Smooth muscle cell (in vitro differentiated cells): ENCODE measurements around the gene ZNF273. TPM values are rescaled to one million over a fixed set of nuclear protein-coding genes. Genes with fewer than 3 reads are reported as not detected.
A peak's percentile ranks its signal among the peaks of the same experiment; 100 is the strongest.

Experiments
- DNase-seq: peaks from one replicate; lab custom pipeline; 2025; ENCODE audit not compliant: unreplicated experiment; lab: John Stamatoyannopoulos, UW
- H2AFZ ChIP-seq: fragments of 200-600 bp; sonication (generic); 2 replicates; pipeline ENCODE4 v1.6.0; 2016; ENCODE audit warnings: antibody characterized with exemption, low read depth, mild to moderate bottlenecking
- H3F3A ChIP-seq: fragments of 200-600 bp; sonication (generic); 2 replicates; pipeline ENCODE4 v1.6.0; 2017; ENCODE audit warnings: antibody characterized with exemption, low read depth
- H3K27ac ChIP-seq: fragments of 200-600 bp; sonication (generic); 2 replicates; pipeline ENCODE4 v1.5.1; 2016; ENCODE audit warnings: low read depth, mild to moderate bottlenecking
- H3K27me3 ChIP-seq: fragments of 200-600 bp; sonication (generic); 2 replicates; pipeline ENCODE4 v1.6.1; 2016; ENCODE audit warnings: low read depth, mild to moderate bottlenecking
- H3K36me3 ChIP-seq: fragments of 200-600 bp; sonication (generic); 2 replicates; pipeline ENCODE4 v1.5.1; 2016; ENCODE audit warnings: low read depth
- H3K4me1 ChIP-seq: fragments of 200-600 bp; sonication (generic); 2 replicates; pipeline ENCODE4 v1.5.1; 2016; ENCODE audit warnings: low read depth
- H3K4me2 ChIP-seq: fragments of 200-600 bp; sonication (generic); 2 replicates; pipeline ENCODE4 v1.6.0; 2016; ENCODE audit warnings: mild to moderate bottlenecking
- H3K4me3 ChIP-seq: fragments of 200-600 bp; sonication (generic); 2 replicates; pipeline ENCODE4 v1.5.1; 2016; ENCODE audit warnings: mild to moderate bottlenecking
- H3K79me2 ChIP-seq: fragments of 200-600 bp; sonication (generic); 2 replicates; pipeline ENCODE4 v1.6.0; 2016; ENCODE audit warnings: low read depth, mild to moderate bottlenecking
- H3K9ac ChIP-seq: fragments of 200-600 bp; sonication (generic); 2 replicates; pipeline ENCODE4 v1.6.0; 2016; ENCODE audit warnings: low read depth
- H3K9me3 ChIP-seq: fragments of 200-600 bp; sonication (generic); replicated peaks from 2 replicates; pipeline ENCODE4 v1.5.1; 2016; ENCODE audit warnings: low read depth
- H4K20me1 ChIP-seq: fragments of 200-600 bp; sonication (generic); 2 replicates; pipeline ENCODE4 v1.6.0; 2016; ENCODE audit warnings: low read depth
- WGBS: methylation state at CpG from one replicate; pipeline ENCODE4 v1.1.7; 2016; ENCODE audit warnings: low lambda C conversion rate; 5-methylcytosine and 5-hydroxymethylcytosine counted together
- polyA plus RNA-seq: library from polyadenylated mRNA; unstranded; fragments of >200 nt; fragmentation: Nextera tagmentation; extraction: Ambion mirVana; gene quantifications from 2 replicates; pipeline ENCODE4 v1.2.1, GENCODE V29; 2016
- total RNA-seq: library from RNA; depleted of rRNA; stranded (reverse); fragments of >200 nt; gene quantifications from 2 replicates; pipeline ENCODE4 v1.2.3, GENCODE V29; 2014
- TF ChIP-seq, protein P1 (sequence below): fragments of 200-600 bp; sonication (generic); IDR thresholded peaks from 2 replicates; pipeline ENCODE4 v1.5.1; 2017; ENCODE audit warnings: borderline replicate concordance, mild to moderate bottlenecking, antibody characterized with exemption; ENCODE audit not compliant: insufficient read depth, poor library complexity, severe bottlenecking

ZNF273 gene
- total RNA-seq (4.4 and 5.7 TPM in 2 replicates), polyA plus RNA-seq (2.0 and 2.2 TPM in 2 replicates)

- no peaks in the 10 kb centered on the region for H3K36me3 ChIP-seq
- TF ChIP-seq, protein P1, sequence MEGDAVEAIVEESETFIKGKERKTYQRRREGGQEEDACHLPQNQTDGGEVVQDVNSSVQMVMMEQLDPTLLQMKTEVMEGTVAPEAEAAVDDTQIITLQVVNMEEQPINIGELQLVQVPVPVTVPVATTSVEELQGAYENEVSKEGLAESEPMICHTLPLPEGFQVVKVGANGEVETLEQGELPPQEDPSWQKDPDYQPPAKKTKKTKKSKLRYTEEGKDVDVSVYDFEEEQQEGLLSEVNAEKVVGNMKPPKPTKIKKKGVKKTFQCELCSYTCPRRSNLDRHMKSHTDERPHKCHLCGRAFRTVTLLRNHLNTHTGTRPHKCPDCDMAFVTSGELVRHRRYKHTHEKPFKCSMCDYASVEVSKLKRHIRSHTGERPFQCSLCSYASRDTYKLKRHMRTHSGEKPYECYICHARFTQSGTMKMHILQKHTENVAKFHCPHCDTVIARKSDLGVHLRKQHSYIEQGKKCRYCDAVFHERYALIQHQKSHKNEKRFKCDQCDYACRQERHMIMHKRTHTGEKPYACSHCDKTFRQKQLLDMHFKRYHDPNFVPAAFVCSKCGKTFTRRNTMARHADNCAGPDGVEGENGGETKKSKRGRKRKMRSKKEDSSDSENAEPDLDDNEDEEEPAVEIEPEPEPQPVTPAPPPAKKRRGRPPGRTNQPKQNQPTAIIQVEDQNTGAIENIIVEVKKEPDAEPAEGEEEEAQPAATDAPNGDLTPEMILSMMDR: no peak
Measured at GRCh38 chr7:64902806-64903721, at the start of gene ZNF273. Gene ZNF273, plus strand, starts transcription at chr7:64903273. Its CDS starts 45 bp downstream, at chr7:64903318.

DNA sequence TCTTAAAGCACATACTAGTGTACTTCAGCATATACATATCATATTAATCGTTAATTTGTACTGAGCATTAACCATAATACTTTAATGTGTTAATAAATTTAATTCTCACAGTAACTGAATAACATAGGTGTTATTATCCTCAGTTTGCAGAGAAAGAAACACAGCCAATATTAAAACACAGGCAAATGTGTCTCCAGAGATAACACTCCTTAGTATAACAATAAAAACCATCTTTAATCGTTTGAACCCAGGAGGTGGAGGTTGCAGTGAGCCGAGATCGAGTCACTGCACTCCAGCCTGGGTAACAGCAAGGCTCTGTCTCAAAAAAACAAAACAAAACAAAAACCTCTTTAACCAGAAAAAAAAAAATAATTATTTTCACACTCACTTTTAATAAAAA lies 49.4 kb upstream of the ZNF273 start:
- no peaks in the 10 kb centered on the region for H3K4me1 ChIP-seq
- no peaks in the 10 kb centered on the region for H3K9me3 ChIP-seq
- no peaks in the 10 kb centered on the region for H3K27me3 ChIP-seq
- TF ChIP-seq, protein P1: no peak
- no peak for DNase-seq
- no peak overlapping the region for H3K27ac ChIP-seq
- H2AFZ ChIP-seq: no peak overlapping the region
- H3K79me2 ChIP-seq: no peaks in the 10 kb centered on the region
- H3K4me2 ChIP-seq: no peak overlapping the region
- no peaks in the 10 kb centered on the region for H3K36me3 ChIP-seq
- 64% methylated on average over 4 of the region's 4 CpGs for WGBS
- H3K9ac ChIP-seq: no peak overlapping the region
- no peak overlapping the region for H3K4me3 ChIP-seq
- no peaks in the 10 kb centered on the region for H3F3A ChIP-seq
- H4K20me1 ChIP-seq: no peaks in the 10 kb centered on the region

More at GRCh38 chr7:64902806-64903721, at the start of gene ZNF273:
- H3K4me1 ChIP-seq: no peaks in the 10 kb centered on the region
- peak within 1 kb of the TSS; percentile 52 for H3K27ac ChIP-seq
- H3K9me3 ChIP-seq: no peaks in the 10 kb centered on the region
- peak; percentile 34 for DNase-seq
- peaks cover 26% of the 10 kb centered on the region for H3K79me2 ChIP-seq
- H3K27me3 ChIP-seq: no peaks in the 10 kb centered on the region
- WGBS: 1% methylated on average over 34 of the region's 34 CpGs
- peak within 1 kb of the TSS; percentile 93 for H3K4me3 ChIP-seq
- H3F3A ChIP-seq: no peaks in the 10 kb centered on the region
- peak within 1 kb of the TSS; percentile 87 for H3K9ac ChIP-seq
- peak within 1 kb of the TSS; percentile 90 for H3K4me2 ChIP-seq
- H4K20me1 ChIP-seq: no peaks in the 10 kb centered on the region
- peak within 1 kb of the TSS; percentile 99 for H2AFZ ChIP-seq

DNA sequence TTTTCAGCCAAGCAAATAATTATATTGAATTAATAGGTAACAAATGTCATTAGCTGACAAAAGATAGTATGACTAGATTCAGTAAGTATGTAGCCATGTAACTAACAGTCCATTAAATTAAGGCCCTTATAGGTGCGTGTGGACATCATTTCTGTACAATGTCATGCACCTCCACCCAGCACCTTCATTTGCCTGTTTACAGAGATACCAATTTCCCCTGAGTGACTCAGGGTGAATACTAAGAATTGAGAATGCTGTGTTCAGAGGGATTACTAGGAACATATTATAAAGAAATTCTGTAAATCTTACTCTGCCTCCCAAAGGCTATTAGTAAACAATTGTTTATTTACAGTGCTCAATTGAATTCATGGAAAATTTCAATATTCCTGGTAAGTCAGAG lies 48.1 kb upstream of the ZNF273 start:
- Histone ChIP-seq H3K27me3 (no peaks in the 10 kb centered on the region), H3K9ac (no peak overlapping the region), H3K4me1 (no peaks in the 10 kb centered on the region), H3K4me3 (no peak overlapping the region), H3F3A (no peaks in the 10 kb centered on the region), H3K27ac (no peak overlapping the region), H3K36me3 (no peaks in the 10 kb centered on the region), H3K79me2 (no peaks in the 10 kb centered on the region), H3K9me3 (no peaks in the 10 kb centered on the region), H3K4me2 (no peak overlapping the region), H2AFZ (no peak overlapping the region), H4K20me1 (no peaks in the 10 kb centered on the region)
- DNase-seq: no peak
- TF ChIP-seq, protein P1: no peak
- WGBS: 90% methylated on average over 1 of the region's 1 CpG
